GM23248 (cell line): ENCODE measurements around the gene RSRC1.

Experiments used
- EZH2 ChIP-seq: fragments of 200-600 bp; sonication (generic); IDR thresholded peaks from 2 replicates; pipeline ENCODE4 v1.6.1; 2018; ENCODE audit warnings: antibody characterized with exemption, mild to moderate bottlenecking; ENCODE audit not compliant: insufficient read depth, poor library complexity, severe bottlenecking
- EZH2phosphoT487 ChIP-seq: fragments of 200-600 bp; sonication (generic); IDR thresholded peaks from 2 replicates; pipeline ENCODE4 v1.6.1; 2018; ENCODE audit warnings: antibody characterized with exemption, moderate library complexity, mild to moderate bottlenecking, low read depth; ENCODE audit not compliant: insufficient read depth

- TF ChIP-seq EZH2phosphoT487 (no peak), EZH2 (no peak)
Measured at GRCh38 chr3:158419820-158420653, 310.1 kb downstream of the RSRC1 start.
